MG63 (cell line): ENCODE results near the gene FKBP7. TPM values are rescaled to one million over a fixed set of nuclear protein-coding genes. Genes with fewer than 3 reads are reported as not detected.
"Not testable (repeated sequence)": the region's sequence is repeated elsewhere in the genome, so short reads cannot be mapped to it uniquely, and the experiment has no call there.

Experiments
- DNase-seq: peaks from one replicate; pipeline ENCODE4 v3.0.0-alpha.2; 2020
- H3K27me3 ChIP-seq: fragments of 250-450 bp; sonication (Bioruptor Pico); 2 replicates; pipeline ENCODE4 v1.5.1; 2020; ENCODE audit warnings: mild to moderate bottlenecking, moderate library complexity
- H3K36me3 ChIP-seq: fragments of 250-450 bp; sonication (Bioruptor Pico); 2 replicates; pipeline ENCODE4 v1.5.1; 2020; ENCODE audit warnings: mild to moderate bottlenecking, moderate library complexity
- H3K4me3 ChIP-seq: fragments of 250-450 bp; sonication (Bioruptor Pico); 2 replicates; pipeline ENCODE4 v1.5.1; 2020; ENCODE audit warnings: mild to moderate bottlenecking, moderate library complexity
- H3K9me3 ChIP-seq: fragments of 250-450 bp; sonication (Bioruptor Pico); 2 replicates; pipeline ENCODE4 v1.5.1; 2020; ENCODE audit warnings: mild to moderate bottlenecking, moderate library complexity
- total RNA-seq: library from RNA; depleted of rRNA; stranded (reverse); fragments of >200 nt; shearing (Covaris generic); gene quantifications from 2 replicates; pipeline ENCODE4 v1.2.3, GENCODE V29; 2014; ENCODE audit warnings: low replicate concordance; rRNA removed

FKBP7 gene, protein sequence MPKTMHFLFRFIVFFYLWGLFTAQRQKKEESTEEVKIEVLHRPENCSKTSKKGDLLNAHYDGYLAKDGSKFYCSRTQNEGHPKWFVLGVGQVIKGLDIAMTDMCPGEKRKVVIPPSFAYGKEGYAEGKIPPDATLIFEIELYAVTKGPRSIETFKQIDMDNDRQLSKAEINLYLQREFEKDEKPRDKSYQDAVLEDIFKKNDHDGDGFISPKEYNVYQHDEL
- 17.2 and 21.6 TPM in 2 replicates for total RNA-seq

GRCh38 chr2:178478439-178479274, at the start of gene FKBP7:
Gene FKBP7 (minus strand): TSS chr2:178478600. CDS start chr2:178478499, 101 bp downstream.
- Histone ChIP-seq H3K36me3 (no peaks in the 10 kb centered on the region), H3K9me3 (no peaks in the 10 kb centered on the region), H3K4me3 (peak within 1 kb of the TSS; percentile 70), H3K27me3 (no peaks in the 10 kb centered on the region)
- peak; percentile 83 for DNase-seq

DNA sequence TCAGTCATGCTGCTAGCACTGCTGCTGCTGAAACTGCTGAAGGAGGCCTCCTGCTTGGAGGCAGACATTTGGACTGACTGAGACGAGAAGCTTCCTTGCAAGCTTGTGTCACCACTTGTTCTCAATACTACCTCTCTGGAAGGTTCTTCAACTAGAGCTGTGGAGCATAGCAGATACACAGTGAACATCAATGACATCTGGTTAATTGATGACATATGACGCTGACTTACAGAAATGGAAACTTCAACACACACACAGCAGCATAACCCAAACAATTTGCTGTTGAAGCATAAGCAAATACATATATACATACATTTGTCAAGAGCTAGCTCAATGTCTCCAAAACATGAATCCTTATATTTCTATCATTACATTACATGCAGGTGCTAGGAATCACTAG, 49.2 kb upstream of the FKBP7 start:
- H3K36me3 ChIP-seq: no peaks in the 10 kb centered on the region; the same call in 1 of the 2 replicates
- H3K4me3 ChIP-seq: no peak overlapping the region
- no peak for DNase-seq
- H3K9me3 ChIP-seq: no peaks in the 10 kb centered on the region
- no peaks in the 10 kb centered on the region for H3K27me3 ChIP-seq

- Histone ChIP-seq H3K36me3 (no peaks in the 10 kb centered on the region; the same call in 1 of the 2 replicates), H3K9me3 (no peaks in the 10 kb centered on the region), H3K4me3 (no peak overlapping the region), H3K27me3 (no peaks in the 10 kb centered on the region)
- no peak for DNase-seq
These were observed 47.9 kb upstream of the FKBP7 start for GRCh38 chr2:178526256-178526655.

DNA sequence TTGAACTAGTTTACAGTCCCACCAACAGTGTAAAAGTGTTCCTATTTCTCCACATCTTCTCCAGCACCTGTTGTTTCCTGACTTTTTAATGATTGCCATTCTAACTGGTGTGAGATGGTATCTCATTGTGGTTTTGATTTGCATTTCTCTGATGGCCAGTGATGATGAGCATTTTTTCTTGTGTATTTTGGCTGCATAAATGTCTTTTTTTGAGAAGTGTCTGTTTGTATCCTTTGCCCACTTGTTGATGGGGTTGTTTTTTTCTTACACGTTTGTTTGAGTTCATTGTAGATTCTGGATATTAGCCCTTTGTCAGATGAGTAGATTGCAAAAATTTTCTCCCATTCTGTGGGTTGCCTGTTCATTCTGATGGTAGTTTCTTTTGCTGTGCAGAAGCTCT, 47.1 kb upstream of the FKBP7 start:
- H3K4me3 ChIP-seq, DNase-seq, H3K36me3 ChIP-seq, H3K9me3 ChIP-seq, H3K27me3 ChIP-seq: not testable (repeated sequence)

- not testable (repeated sequence) for H3K27me3 ChIP-seq, DNase-seq, H3K4me3 ChIP-seq, H3K36me3 ChIP-seq, H3K9me3 ChIP-seq
These were observed 46.6 kb upstream of the FKBP7 start for GRCh38 chr2:178525010-178525409.

DNA sequence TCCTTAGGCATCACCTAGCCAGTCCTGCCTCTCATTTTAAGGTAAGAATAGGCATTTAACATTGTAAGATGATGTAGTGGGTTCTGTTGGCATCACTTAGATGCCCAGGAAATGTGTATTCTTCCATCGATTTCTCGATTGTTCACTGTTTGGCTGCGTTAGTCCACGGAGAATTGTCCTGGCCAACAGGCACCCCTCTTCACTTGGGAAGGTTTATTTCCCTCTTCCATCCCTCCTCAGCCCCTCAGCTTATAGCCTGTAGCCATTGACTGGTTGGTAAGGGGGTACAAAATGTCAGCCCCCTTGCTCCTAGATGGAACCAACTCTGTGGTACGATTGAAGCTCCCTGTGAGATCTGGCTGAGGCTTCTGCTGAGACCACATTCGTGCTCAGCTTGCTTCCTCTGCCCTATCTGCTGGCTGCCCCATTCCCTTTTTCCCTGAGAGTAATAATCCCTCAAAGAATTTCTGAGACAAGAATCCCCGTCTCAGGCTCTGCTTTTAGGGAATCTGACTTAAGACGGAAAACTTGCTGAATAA, 45.3 kb upstream of the FKBP7 start:
- Histone ChIP-seq H3K9me3 (no peaks in the 10 kb centered on the region), H3K36me3 (no peaks in the 10 kb centered on the region; the same call in 1 of the 2 replicates), H3K4me3 (peak overlapping the region; percentile 78), H3K27me3 (no peaks in the 10 kb centered on the region)
- no peak for DNase-seq

- Histone ChIP-seq H3K4me3 (peak overlapping the region; percentile 78), H3K36me3 (no peaks in the 10 kb centered on the region; the same call in none of the 2 replicates), H3K27me3 (no peaks in the 10 kb centered on the region), H3K9me3 (no peaks in the 10 kb centered on the region)
- peak; percentile 80 for DNase-seq
These were observed 44.7 kb upstream of the FKBP7 start for GRCh38 chr2:178522950-178523595.

DNA sequence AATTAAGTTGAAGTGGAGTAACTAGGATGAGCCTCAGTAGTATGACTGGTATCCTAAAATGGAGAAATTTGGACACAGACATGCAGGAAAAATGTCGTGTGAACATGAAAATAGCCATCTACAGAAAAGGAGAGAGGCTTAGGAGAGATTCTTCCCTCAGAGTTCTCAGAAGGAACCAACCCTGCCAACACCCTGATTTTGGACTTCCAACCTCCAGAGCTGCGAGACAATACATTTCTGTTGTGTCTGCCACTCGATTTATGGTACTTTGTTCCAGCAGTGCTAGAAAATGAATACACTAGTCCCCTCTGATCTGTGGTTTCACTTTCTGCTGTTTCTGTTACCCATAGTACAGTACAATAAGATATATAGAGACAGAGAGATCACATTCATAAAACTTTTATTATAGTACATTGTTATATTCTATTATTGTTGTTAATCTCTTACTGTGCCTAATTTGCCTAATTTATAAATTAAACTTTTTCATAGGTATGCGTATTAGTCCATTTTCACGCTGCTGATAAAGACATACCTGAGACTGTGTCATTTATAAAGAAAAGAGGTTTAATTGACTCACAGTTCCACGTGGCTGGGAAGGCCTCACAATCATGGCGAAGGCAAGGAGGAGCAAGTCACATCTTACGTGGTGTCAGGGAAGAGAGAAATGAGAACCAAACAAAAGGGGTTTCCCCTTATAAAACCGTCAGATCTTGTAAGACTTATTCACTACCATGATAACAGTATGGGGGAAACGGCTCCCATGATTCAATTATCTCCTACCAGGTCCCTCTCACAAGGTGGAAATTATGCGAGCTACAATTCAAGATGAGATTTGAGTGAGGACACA, 43.1 kb upstream of the FKBP7 start:
- H3K36me3 ChIP-seq: no peaks in the 10 kb centered on the region; the same call in none of the 2 replicates
- no peak overlapping the region for H3K4me3 ChIP-seq
- H3K27me3 ChIP-seq: no peaks in the 10 kb centered on the region
- no peak for DNase-seq
- no peaks in the 10 kb centered on the region for H3K9me3 ChIP-seq

DNA sequence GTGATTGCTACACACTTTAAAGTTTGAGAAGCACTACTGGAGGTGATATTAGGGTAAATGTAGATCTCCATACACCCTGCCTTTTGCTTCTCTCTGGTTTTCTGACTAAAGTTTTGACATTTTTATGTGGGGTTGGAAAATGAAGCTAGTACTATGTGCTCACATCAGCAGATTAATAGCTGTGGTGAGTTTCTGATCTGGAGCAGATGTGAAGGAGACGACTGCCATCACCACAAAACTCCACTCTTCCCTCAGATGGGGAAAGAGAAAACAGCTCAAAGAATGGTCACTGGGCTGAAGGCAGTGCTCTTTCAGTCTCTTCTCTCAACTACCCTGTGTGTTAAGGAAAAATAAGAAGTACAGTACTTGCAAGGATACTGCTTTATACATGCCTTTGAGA, 39.1 kb upstream of the FKBP7 start:
- peaks cover 7% of the 10 kb centered on the region; the same call in 1 of the 2 replicates for H3K36me3 ChIP-seq
- no peak for DNase-seq
- H3K27me3 ChIP-seq: no peaks in the 10 kb centered on the region
- H3K4me3 ChIP-seq: no peak overlapping the region
- no peaks in the 10 kb centered on the region for H3K9me3 ChIP-seq

- peaks cover 3% of the 10 kb centered on the region; the same call in 1 of the 2 replicates for H3K9me3 ChIP-seq
- H3K27me3 ChIP-seq: no peaks in the 10 kb centered on the region
- H3K4me3 ChIP-seq: no peak overlapping the region
- H3K36me3 ChIP-seq: peaks cover 11% of the 10 kb centered on the region; the same call in 1 of the 2 replicates
- DNase-seq: no peak
These were observed 36.3 kb upstream of the FKBP7 start for GRCh38 chr2:178514664-178515063.

DNA sequence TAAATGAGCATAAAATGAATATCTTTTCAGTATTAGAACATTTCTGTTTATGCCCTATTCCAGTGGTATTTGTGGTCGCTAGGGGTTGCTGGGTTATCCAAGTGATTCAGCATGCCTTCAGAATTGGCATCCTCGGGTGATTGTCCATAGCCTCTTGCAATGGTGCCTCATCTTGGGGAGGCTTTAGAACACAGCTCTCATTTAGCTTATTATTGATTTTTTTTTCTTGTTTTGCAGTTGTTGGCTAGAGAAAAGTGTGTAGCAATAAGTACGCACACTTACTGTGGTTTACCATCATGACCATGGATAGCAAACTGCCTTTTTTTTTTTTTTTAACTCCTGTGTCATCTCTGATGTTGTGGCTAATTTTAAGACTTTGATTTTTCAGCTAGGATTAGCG, 35.5 kb upstream of the FKBP7 start:
- Histone ChIP-seq H3K4me3 (no peak overlapping the region), H3K36me3 (peaks cover 11% of the 10 kb centered on the region; the same call in 1 of the 2 replicates), H3K9me3 (peaks cover 3% of the 10 kb centered on the region; the same call in 1 of the 2 replicates), H3K27me3 (no peaks in the 10 kb centered on the region)
- DNase-seq: peak; percentile 42

- Histone ChIP-seq H3K4me3 (no peak overlapping the region), H3K27me3 (no peaks in the 10 kb centered on the region), H3K36me3 (peaks cover 11% of the 10 kb centered on the region; the same call in 1 of the 2 replicates), H3K9me3 (peaks cover 3% of the 10 kb centered on the region; the same call in 1 of the 2 replicates)
- DNase-seq: no peak
These were observed 34.1 kb upstream of the FKBP7 start for GRCh38 chr2:178512484-178512883.

DNA sequence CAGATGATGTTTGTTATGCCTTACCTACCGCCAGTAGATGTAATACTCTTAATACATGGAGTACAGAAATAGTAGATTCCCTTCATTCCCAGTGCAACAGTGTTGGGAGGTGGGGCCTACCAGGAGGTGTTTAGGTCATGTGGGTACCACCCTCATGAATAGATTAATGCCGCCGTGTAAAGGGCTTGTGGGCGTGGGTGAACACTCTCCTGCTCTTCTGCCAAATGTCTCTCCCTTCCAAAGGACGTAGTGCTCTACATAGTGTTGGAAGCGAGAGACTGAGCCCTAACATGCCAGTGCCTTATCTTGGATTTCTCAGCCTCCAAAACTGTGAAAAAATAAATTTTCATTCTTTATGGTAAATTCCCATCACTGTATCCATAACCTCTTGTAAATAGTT, 32.0 kb upstream of the FKBP7 start:
- no peaks in the 10 kb centered on the region for H3K27me3 ChIP-seq
- no peak overlapping the region for H3K4me3 ChIP-seq
- DNase-seq: no peak
- H3K36me3 ChIP-seq: peaks cover 14% of the 10 kb centered on the region
- H3K9me3 ChIP-seq: peaks cover 3% of the 10 kb centered on the region; the same call in 1 of the 2 replicates

GRCh38 chr2:178508646-178509045, 30.2 kb upstream of the FKBP7 start:
- DNase-seq: no peak
- Histone ChIP-seq H3K36me3 (peaks cover 23% of the 10 kb centered on the region), H3K4me3 (no peak overlapping the region)

GRCh38 chr2:178506949-178507348, 28.5 kb upstream of the FKBP7 start:
- no peaks in the 10 kb centered on the region for H3K9me3 ChIP-seq
- no peaks in the 10 kb centered on the region for H3K27me3 ChIP-seq
- H3K4me3 ChIP-seq: no peak overlapping the region
- H3K36me3 ChIP-seq: peaks cover 29% of the 10 kb centered on the region
- DNase-seq: no peak

More at GRCh38 chr2:178508646-178509045, 30.2 kb upstream of the FKBP7 start:
- Histone ChIP-seq H3K27me3 (no peaks in the 10 kb centered on the region), H3K9me3 (peaks cover 3% of the 10 kb centered on the region; the same call in 1 of the 2 replicates)

DNA sequence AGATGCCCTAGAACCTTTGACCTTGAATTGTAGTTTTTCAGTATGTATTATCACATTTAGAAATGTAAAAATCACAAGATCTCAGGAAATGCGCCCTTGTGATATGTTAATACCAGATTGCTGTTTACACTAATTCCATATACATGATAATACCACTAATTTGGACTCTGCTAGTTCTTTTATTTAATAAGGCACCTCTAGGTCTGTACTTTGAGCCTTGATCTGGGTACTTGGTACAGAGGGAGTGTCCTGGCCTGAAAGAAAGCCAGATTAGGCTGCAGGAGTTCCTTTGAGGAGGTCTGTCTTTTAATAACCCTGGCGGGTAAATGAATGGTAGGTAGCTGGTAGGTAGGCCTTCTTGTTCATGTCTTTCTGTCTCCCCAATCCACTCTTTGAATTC, 28.1 kb upstream of the FKBP7 start:
- Histone ChIP-seq H3K36me3 (peaks cover 33% of the 10 kb centered on the region), H3K27me3 (no peaks in the 10 kb centered on the region), H3K4me3 (no peak overlapping the region), H3K9me3 (no peaks in the 10 kb centered on the region)
- no peak for DNase-seq
